Body of pancreas (tissue), 4 donors: Measurements from ENCODE around the gene SLC12A8.

Source experiments
- CTCF ChIP-seq, 7 experiments: fragments of 450-650 bp in 4 of 7; fragments of 200-600 bp in 3 of 7; sonication (generic) in 3 of 7; IDR thresholded peaks; one replicate each; pipeline ENCODE4 v1.5.1; 2016 to 2019; ENCODE audit warnings: antibody characterized with exemption in 7 of 7
- POLR2A ChIP-seq, 3 donors: fragments of 450-650 bp; IDR thresholded peaks; one replicate each; pipeline ENCODE4 v1.6.1; 2016; ENCODE audit warnings: antibody characterized with exemption in 3 of 3, mild to moderate bottlenecking in 2 of 3

GRCh38 chr3:125102470-125102869 lies 110.1 kb downstream of the SLC12A8 start:
- TF ChIP-seq CTCF (IDR thresholded peaks at IDR 0.05), result no peak
- TF ChIP-seq POLR2A (IDR thresholded peaks at IDR 0.05), result no peak
